HepG2 (cell line): ENCODE measurements around the gene TCF25. TPM values are rescaled to one million over a fixed set of nuclear protein-coding genes. Genes with fewer than 3 reads are reported as not detected.

ENCODE experiments used
- CBX5 ChIP-seq: sonication (generic); formaldehyde crosslinking; IDR thresholded peaks from 2 replicates; pipeline ENCODE4 v1.4.0; 2020; ENCODE audit warnings: missing genetic modification reagents, borderline replicate concordance
- HNF1A ChIP-seq, 2 experiments: sonication (generic) in 1 of 2; formaldehyde crosslinking in 1 of 2; IDR thresholded peaks; 2 replicates each; pipeline versions ENCODE4 v1.4.0 to v1.6.1; 2016 to 2020; ENCODE audit warnings: borderline replicate concordance in 1 of 2, low read depth in 1 of 2, mild to moderate bottlenecking in 1 of 2, missing genetic modification reagents in 1 of 2
- PBX2 ChIP-seq: IDR thresholded peaks from 2 replicates; pipeline ENCODE4 v1.6.1; 2016; ENCODE audit warnings: control low read depth
- PHB2 ChIP-seq: fragments of 450-650 bp; IDR thresholded peaks from 2 replicates; pipeline ENCODE4 v1.6.1; 2018; ENCODE audit not compliant: partially characterized antibody
- POLR2AphosphoS2 ChIP-seq: IDR thresholded peaks from 2 replicates; pipeline ENCODE4 v1.6.1; 2011; ENCODE audit warnings: low read depth, low read length, improper control_type of control experiment
- ZSCAN25 ChIP-seq: sonication (generic); formaldehyde crosslinking; IDR thresholded peaks from 2 replicates; pipeline ENCODE4 v1.8.0; 2022; ENCODE audit warnings: mild to moderate bottlenecking, missing genetic modification reagents
- polyA plus RNA-seq, 8 experiments: library from polyadenylated mRNA; depleted of rRNA in 3 of 8; stranded (reverse) in 7 of 8; unstranded in 1 of 8; fragments of >200 nt; fragmentation: Illumina TruSeq in 4 of 8; extraction: Trizol in 4 of 8; gene quantifications; 2 replicates each; pipeline versions ENCODE4 v1.2.1 to v1.2.3, GENCODE V29; 2011 to 2016; ENCODE audit warnings: low read depth in 4 of 8, missing spikeins in 1 of 8, mixed read lengths in 1 of 8; ENCODE audit not compliant: insufficient read depth in 1 of 8
- total RNA-seq, 5 experiments: library from RNA; depleted of rRNA; stranded (reverse); fragments of >200 nt; fragmentation: Illumina TruSeq; extraction: Trizol; gene quantifications; 2 replicates each; pipeline ENCODE4 v1.2.3, GENCODE V29; 2016; ENCODE audit warnings: low read depth in 1 of 5
- TF ChIP-seq, protein P1 (sequence below): sonication (generic); formaldehyde crosslinking; IDR thresholded peaks from 2 replicates; pipeline ENCODE4 v1.4.0; 2020; ENCODE audit warnings: missing genetic modification reagents, mild to moderate bottlenecking, borderline replicate concordance
- TF ChIP-seq, protein P2 (sequence below): sonication (generic); formaldehyde crosslinking; IDR thresholded peaks from 2 replicates; pipeline ENCODE4 v1.5.1; 2020; ENCODE audit warnings: missing genetic modification reagents, mild to moderate bottlenecking, borderline replicate concordance
- TF ChIP-seq, protein P3 (sequence below): sonication (generic); formaldehyde crosslinking; IDR thresholded peaks from 2 replicates; pipeline ENCODE4 v1.4.0; 2020; ENCODE audit warnings: missing genetic modification reagents

TCF25 gene
- total and polyA plus RNA-seq, 2 of the 13 experiments (the other 11 are each of a cell fraction or from before 2014, with no cell fraction given) = 138 to 206 TPM

GRCh38 chr16:89827383-89828198, 45.8 kb upstream of the TCF25 start (continued):
- 0 out of 2 replicates have a peak, but pooled peaks have one; percentile 29 for TF ChIP-seq POLR2AphosphoS2
- 0 out of 2 replicates have a peak, but pooled peaks have one; percentile 16 for TF ChIP-seq ZSCAN25 (CRISPR knock-in tag)
- no peak for TF ChIP-seq HNF1A (IDR thresholded peaks at IDR 0.05; ENCODE audit: low read depth)
- TF ChIP-seq HNF1A (CRISPR knock-in tag; IDR thresholded peaks at IDR 0.05; ENCODE audit: borderline replicate concordance) = no peak; the same call in 1 of the 2 replicates
- TF ChIP-seq, protein P1, sequence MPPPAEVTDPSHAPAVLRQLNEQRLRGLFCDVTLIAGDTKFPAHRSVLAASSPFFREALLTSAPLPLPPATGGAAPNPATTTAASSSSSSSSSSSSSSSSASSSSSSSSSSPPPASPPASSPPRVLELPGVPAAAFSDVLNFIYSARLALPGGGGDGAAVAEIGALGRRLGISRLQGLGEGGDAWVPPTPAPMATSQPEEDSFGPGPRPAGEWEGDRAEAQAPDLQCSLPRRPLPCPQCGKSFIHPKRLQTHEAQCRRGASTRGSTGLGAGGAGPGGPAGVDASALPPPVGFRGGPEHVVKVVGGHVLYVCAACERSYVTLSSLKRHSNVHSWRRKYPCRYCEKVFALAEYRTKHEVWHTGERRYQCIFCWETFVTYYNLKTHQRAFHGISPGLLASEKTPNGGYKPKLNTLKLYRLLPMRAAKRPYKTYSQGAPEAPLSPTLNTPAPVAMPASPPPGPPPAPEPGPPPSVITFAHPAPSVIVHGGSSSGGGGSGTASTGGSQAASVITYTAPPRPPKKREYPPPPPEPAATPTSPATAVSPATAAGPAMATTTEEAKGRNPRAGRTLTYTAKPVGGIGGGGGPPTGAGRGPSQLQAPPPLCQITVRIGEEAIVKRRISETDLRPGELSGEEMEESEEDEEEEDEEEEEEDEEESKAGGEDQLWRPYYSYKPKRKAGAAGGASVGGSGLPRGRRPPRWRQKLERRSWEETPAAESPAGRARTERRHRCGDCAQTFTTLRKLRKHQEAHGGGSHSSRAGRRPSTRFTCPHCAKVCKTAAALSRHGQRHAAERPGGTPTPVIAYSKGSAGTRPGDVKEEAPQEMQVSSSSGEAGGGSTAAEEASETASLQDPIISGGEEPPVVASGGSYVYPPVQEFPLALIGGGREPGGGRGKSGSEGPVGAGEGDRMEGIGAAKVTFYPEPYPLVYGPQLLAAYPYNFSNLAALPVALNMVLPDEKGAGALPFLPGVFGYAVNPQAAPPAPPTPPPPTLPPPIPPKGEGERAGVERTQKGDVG = peak; percentile 57; the same call in 1 of the 2 replicates
- TF ChIP-seq PBX2 (CRISPR knock-in tag) = no peak
- no peak for TF ChIP-seq PHB2
- no peak for TF ChIP-seq CBX5 (CRISPR knock-in tag)
- TF ChIP-seq, protein P2, sequence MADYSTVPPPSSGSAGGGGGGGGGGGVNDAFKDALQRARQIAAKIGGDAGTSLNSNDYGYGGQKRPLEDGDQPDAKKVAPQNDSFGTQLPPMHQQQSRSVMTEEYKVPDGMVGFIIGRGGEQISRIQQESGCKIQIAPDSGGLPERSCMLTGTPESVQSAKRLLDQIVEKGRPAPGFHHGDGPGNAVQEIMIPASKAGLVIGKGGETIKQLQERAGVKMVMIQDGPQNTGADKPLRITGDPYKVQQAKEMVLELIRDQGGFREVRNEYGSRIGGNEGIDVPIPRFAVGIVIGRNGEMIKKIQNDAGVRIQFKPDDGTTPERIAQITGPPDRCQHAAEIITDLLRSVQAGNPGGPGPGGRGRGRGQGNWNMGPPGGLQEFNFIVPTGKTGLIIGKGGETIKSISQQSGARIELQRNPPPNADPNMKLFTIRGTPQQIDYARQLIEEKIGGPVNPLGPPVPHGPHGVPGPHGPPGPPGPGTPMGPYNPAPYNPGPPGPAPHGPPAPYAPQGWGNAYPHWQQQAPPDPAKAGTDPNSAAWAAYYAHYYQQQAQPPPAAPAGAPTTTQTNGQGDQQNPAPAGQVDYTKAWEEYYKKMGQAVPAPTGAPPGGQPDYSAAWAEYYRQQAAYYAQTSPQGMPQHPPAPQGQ (CRISPR knock-in tag) = no peak
- TF ChIP-seq, protein P3, sequence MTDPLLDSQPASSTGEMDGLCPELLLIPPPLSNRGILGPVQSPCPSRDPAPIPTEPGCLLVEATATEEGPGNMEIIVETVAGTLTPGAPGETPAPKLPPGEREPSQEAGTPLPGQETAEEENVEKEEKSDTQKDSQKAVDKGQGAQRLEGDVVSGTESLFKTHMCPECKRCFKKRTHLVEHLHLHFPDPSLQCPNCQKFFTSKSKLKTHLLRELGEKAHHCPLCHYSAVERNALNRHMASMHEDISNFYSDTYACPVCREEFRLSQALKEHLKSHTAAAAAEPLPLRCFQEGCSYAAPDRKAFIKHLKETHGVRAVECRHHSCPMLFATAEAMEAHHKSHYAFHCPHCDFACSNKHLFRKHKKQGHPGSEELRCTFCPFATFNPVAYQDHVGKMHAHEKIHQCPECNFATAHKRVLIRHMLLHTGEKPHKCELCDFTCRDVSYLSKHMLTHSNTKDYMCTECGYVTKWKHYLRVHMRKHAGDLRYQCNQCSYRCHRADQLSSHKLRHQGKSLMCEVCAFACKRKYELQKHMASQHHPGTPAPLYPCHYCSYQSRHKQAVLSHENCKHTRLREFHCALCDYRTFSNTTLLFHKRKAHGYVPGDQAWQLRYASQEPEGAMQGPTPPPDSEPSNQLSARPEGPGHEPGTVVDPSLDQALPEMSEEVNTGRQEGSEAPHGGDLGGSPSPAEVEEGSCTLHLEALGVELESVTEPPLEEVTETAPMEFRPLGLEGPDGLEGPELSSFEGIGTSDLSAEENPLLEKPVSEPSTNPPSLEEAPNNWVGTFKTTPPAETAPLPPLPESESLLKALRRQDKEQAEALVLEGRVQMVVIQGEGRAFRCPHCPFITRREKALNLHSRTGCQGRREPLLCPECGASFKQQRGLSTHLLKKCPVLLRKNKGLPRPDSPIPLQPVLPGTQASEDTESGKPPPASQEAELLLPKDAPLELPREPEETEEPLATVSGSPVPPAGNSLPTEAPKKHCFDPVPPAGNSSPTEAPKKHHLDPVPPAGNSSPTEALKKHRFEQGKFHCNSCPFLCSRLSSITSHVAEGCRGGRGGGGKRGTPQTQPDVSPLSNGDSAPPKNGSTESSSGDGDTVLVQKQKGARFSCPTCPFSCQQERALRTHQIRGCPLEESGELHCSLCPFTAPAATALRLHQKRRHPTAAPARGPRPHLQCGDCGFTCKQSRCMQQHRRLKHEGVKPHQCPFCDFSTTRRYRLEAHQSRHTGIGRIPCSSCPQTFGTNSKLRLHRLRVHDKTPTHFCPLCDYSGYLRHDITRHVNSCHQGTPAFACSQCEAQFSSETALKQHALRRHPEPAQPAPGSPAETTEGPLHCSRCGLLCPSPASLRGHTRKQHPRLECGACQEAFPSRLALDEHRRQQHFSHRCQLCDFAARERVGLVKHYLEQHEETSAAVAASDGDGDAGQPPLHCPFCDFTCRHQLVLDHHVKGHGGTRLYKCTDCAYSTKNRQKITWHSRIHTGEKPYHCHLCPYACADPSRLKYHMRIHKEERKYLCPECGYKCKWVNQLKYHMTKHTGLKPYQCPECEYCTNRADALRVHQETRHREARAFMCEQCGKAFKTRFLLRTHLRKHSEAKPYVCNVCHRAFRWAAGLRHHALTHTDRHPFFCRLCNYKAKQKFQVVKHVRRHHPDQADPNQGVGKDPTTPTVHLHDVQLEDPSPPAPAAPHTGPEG (CRISPR knock-in tag) = peak; percentile 19; the same call in 1 of the 2 replicates
